Head of caudate nucleus (tissue), 42 donors: ENCODE measurements around the gene UHRF1.
"Not testable (repeated sequence)": the region's sequence is repeated elsewhere in the genome, so short reads cannot be mapped to it uniquely, and the experiment has no call there.

Experiments
- DNase-seq, 42 donors: peaks; one replicate each; pipeline versions ENCODE4 v3.0.0 to v3.0.0-alpha.2; 2020 to 2021; ENCODE audit warnings: mixed read lengths in 7 of 42
- intact Hi-C: fragments of 100-400 bp; cut with DNase I; formaldehyde crosslinking; loops from one replicate; pipeline ENCODE4 v1.15.0; 2022

Gene UHRF1

DNA sequence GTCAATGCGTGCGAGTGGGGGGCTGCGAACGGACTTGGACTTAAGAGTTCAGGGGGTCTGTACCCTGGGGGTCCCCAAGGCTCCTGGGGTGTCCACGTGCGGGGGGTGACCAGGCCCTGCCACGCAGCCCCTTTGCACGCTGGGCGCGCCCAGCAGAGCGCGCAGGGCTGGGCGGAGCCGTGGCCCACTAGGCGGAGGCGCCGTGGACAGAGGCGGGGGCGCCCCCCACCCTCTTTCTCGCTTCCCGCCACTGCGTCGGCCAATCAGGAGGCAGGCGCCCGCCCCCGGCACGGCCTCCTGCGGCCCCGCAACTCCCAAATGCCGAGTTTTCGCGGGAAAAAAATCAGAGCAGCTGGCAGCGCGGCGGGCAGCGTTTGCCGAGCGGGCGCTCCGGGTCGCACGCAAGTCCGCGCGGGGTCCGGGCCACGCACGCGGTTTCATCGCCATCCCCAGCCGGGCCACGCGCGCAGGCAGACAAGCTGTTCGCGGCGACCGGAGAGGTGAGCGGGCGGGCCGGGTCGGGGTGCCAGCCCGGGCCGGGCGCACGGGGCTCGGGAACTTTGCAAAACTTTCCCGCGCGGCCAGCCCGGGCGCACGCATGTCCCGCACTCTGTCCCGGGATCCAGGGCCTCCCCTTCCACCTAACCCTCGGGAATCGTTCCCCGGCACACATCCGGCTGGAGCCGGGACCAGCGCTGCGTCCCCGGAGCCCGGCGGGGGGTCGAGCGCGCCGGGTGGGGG, at the start of gene UHRF1:
Gene UHRF1, plus strand, starts transcription at position 346 of the 741 bp plus-strand sequence. CDS start 1,385 bp downstream, outside the sequence.
- DNase-seq = peak in 4 of 42 donors; percentile 7 to 30 (median 17)
- intact Hi-C loops = no loop called here

DNA sequence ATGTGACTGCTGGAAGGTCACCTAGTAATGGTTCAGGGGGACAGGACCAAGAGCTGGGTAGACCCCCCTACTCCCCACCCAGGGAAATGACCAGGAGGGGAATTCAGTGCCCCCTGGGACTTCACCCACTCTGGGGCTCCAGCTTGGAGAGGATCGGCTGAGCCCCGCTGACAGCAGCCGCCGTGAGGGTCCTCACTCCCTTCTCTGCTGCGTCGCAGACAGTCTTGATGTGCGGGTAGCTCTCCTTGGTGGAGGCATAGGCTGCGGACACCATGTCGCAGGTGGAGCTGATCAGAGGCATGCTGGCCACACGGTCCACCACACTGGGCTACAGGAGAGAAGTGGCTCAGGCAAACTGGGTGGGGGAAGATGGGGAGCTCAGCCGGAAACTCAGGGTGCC, 49.6 kb upstream of the UHRF1 start:
- intact Hi-C loops = no loop called here

DNA sequence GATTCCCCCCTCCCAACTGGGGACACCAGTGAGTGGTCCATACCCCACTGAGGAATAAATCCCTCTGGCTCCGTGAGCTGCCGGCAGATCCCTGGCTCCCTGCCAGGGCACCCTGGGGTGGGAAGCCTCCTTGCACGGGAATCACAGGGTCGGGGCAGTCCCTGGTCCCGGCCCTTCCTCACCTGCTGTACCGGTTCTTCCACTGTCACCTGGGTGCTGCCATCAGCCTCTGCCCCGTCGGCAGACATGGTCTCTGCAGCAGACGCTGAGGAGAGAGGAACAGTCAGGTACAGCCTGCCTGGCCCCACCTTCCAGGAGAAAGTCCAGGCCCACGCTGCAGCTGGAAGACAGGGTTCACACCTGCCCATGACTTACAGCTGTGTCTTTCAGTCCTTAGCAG, 48.2 kb upstream of the UHRF1 start:
- intact Hi-C loops = no loop called here

More for the DNA sequence above, 49.6 kb upstream of the UHRF1 start:
- DNase-seq = no peak

DNA sequence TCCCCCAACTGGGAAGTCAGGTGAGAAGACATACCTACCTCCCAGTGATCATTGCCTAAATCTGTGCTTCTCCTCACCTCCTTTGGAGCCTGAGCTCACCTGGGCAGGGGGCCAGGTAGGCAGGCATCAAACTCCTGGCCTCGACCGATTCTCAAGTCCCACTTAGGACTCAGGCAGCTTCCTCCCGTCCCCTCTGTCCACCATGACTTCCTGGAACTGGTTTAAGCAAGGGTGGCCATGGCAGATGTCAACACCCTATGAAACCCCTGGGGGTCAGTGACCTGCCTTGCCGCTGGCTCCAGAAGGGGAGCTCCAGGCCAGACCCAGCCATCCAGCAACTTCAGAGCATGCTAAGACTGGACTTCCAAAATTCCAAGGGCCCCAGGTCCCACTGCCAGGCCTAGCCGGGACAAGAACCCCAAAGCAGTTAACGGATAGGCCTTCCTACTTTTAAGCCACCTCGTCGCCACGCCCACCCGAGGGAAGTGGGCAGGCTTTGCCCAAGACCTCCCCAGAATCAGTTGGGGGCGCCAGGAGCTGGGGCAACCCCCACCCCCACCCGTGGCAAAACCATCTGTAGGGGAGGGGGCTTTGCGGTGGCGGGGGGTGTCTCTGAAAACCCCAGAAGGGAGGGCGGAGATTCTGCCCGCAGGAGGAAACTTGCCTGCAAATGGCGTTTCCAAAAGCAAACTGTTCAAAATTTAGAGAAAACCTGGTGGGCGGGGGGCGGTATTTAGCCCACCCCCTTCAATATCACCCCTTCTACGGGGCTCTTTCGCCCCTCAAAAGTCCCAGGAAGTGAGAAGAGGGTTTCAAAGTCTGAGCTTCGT, 42.5 kb upstream of the UHRF1 start:
- intact Hi-C loops = no loop called here

More for the DNA sequence above, 48.2 kb upstream of the UHRF1 start:
- no peak for DNase-seq

DNA sequence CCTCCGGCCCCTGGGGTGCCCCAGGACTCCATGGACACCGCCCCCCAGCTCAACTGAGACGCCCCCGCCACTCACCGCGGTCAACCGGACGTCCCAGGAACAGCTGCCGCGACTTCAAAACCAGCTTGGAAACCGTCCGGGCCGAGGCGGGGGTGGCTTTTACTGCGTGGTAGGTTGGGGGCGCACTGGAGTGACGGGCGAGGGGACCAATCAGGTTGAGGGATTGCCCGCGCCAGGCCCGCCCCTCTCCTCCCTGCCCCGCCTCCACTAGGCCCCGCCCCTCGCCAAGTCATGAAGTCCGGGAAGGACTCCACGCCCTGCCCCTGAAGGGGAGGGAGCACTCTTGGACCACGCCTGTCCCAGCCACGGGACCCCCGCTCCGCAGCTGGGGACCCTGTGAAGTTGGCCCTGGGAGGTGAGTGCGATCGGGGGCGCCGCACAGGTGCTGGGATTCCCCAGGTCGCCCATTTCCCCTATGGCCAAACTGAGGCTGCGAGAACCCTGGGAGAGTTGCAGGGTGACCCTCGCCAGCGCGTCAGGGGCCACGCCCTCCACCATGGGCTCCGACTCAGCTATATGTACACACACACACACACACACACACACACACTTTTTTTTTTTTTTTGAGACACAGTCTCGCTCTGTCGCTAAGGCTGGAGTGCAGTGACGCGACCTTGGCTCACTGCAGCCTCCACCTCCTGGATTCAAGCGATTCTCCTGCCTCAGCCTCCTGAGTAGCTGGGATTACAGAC, 41.6 kb upstream of the UHRF1 start, which contains the start of gene PLIN3:
Gene PLIN3, minus strand, starts transcription at position 134 of the 752 bp plus-strand sequence. CDS start 6,273 bp downstream, outside the sequence.
- intact Hi-C loops = no loop called here
- peak; percentile 90 to 98 (median 94) for DNase-seq

More for the DNA sequence above, 42.5 kb upstream of the UHRF1 start:
- peak in 20 of 42 donors; percentile 11 to 58 (median 37) for DNase-seq

DNA sequence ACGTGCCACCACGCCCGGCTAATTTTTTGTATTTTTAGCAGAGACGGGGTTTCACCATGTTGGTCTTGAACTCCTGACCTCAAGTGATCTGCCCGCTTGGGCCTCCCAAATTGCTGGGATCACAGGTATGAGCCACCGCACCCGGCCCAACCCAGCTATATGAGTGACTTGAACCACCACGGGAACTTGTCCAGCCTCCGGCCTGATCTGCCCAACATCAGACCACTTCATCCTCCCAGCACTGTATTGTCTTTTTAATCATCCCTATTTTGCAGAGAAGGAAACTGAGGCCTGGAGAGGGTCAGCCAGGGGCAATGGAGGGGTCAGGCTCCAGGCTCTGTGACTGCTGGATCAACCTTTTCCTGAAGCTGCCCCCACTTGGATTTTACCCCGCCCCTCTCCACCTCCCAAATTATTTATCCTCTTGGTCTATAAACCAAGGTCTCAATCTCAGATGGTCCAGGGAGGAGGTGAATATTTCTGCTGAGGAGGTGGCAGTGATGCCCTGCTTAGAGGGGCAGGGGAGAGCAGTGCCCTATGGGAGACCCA, 40.9 kb upstream of the UHRF1 start:
- intact Hi-C loops = no loop called here
- DNase-seq = no peak

DNA sequence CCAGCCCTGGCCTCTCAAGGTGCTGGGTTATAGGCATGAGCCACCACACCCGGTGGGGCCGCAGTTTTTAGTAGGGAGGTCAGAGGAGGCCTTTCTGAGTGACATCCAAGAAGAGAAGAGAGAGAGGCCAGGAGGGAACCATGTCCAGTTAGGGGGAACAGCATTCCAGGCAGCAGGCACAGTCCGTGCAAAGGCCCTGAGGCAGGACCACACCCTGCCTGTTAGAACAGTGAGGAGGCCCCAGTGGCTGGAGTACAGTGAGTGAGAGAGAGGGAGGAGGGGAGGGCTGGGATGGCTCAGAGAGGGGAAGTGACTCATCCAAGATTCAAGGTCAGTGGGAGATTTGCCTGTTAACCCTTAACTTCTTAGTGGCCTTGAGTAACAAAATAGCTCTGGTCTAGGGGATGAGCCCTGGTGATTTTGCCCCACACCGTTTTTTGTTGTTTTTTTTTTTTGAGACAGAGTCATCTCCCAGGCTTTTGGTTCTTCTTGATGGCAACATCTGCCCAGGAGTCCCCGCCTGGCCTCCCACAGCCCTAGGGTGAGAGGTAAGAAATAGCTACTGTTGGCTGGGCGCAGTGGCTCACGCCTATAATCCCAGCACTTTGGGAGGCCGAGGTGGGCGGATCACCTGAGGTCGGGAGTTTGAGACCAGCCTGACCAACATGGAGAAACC, 39.1 kb upstream of the UHRF1 start:
- intact Hi-C loops = loop anchor here (5.0 kb wide), 1 partner anchor 167 kb away; no protein-coding TSS in a partner anchor
- peak in 2 of 42 donors; percentile 25 to 55 for DNase-seq

DNA sequence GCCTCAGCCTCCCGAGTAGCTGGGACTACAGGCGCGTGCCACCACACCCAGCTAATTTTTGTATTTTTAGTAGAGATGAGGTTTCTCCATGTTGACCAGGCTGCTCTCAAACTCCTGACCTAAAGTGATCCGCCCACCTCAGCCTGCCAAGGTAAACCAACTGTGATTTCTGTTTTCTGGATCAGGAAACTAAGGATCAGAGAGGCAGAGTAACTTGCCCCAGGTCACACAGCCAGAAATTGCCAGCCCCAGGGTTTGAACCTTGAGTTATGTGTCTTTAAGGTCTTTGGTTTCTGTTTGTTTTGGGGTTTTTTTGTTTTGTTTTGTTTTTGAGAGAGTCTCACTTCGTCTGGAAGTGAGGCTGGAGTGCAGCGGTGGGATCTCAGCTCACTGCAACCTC, 37.6 kb upstream of the UHRF1 start:
- no peak for DNase-seq
- intact Hi-C loops = loop anchor here (5.0 kb wide), 1 partner anchor 166 kb away; no protein-coding TSS in a partner anchor

DNA sequence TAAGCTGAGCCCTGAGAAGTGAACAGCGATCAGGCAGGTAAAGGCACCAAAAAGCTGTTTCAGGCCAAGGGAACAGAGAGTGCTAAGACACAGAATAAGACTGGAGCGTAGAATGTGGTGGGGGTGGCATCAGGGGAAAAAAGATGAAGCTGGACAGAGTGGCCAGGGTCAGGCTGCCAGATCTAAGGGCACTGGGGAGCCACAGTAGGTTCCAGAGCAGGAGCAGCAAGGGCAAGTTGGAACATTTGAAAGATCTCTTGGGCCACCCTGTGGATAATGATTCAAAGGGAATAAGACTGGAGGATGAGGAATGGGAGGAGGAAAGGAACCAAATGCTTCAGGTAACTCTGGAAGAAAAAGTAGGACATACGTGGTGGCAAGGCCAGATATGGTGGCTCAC, 35.4 kb upstream of the UHRF1 start:
- intact Hi-C loops = loop anchor here (5.0 kb wide), 1 partner anchor 163 kb away; no protein-coding TSS in a partner anchor
- DNase-seq = no peak

DNA sequence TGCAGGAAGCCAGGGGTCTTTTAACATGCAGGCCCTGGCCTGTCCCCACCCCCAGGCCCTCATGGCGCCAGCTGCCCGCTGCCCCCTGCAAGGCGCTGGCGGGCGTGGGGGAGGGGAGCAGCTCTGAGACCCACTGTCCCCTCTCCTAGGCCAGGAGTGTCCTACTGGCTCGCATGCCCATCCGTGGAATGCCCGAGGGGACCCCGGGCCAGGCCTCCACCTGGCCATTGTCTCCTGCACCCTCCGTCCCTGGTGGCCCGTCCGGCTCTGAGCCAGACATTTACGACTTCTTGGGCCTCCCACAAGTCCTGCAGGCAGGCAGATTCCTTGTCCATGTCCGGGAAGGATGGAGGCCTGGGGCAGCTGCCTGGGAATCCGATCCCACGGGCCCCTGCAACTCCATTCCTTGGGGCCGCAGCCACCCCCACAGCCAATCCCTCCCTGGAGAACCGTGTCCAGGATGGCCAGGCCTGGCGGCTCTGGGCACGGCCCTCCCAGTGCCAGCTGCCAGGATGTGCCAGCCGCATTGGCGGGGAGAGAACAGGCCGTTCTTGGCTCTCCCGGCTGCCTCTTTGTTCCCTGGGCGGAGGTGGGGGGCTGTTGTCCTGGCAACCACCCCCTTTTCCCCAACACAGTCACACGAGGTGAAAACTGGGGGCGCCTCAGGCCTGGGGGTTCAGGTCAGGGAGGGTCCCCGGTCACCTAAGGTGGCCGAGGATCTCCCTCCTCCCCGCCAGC, 31.4 kb upstream of the UHRF1 start:
- peak; percentile 81 to 97 (median 92) for DNase-seq
- intact Hi-C loops = loop anchor here (5.0 kb wide), 1 partner anchor 34 kb away; no protein-coding TSS in a partner anchor

DNA sequence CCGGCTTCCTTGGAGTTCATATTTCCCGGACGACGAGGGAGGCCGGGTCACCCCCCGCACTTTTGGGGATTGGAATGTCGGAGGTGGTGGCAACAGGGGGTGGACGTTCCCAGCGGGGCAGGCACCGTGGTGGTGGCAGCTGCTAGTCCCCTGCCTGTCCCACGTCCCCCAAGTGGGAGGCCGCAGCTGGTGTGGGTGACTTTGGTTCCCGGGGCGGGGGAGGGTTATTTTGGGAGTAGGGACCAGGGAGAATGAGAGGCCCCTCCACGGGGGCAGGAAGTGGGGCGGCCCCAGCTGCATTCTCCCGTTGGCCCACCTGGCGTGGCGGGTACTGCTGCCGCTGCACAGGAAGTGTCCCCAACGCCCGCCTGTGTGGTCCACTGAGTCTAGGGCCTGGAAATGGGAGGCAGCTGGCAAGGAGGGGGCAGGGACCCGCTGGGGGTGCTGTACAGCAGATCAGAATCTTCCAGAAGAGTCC, 30.8 kb upstream of the UHRF1 start:
- intact Hi-C loops = loop anchor here (5.0 kb wide), 1 partner anchor 34 kb away; no protein-coding TSS in a partner anchor
- DNase-seq = peak in 31 of 42 donors; percentile 45 to 84 (median 71)

DNA sequence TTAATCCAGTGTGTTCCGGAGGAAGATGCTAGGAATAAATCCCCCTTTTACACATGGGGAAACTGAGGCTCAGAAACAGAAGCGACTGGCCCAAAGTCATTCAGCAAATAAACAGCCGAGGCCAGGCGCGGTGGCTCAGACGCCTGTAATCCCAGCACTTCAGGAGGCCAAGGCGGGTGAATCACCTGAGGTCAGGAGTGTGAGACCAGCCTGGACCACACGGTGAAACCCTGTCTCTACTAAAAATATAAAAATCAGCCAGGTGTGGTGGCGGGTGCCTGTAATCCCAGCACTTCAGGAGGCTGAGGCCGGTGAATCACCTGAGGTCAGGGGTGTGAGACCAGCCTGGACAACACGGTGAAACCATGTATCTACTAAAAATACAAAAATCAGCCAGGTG, 30.3 kb upstream of the UHRF1 start:
- DNase-seq = no peak
- intact Hi-C loops = loop anchor here (5.0 kb wide), 1 partner anchor 33 kb away; no protein-coding TSS in a partner anchor

DNA sequence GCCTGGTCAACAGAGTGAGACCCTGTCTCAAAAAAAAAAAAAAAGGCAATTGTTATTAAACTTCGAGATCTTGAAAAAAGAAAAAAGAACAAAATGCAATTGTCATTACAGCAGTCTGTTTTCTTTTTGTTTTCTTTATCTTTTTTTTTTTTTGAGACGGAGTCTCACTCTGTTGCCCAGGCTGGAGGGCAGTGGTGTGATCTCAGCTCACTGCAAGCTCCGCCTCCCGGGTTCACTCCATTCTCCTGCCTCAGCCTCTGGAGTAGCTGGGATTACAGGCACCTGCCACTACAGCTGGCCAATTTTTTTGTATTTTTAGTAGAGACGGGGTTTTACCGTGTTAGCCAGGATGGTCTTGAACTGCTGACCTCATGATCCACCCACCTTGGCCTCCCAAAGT, 26.4 kb upstream of the UHRF1 start:
- intact Hi-C loops, DNase-seq: not testable (repeated sequence)

DNA sequence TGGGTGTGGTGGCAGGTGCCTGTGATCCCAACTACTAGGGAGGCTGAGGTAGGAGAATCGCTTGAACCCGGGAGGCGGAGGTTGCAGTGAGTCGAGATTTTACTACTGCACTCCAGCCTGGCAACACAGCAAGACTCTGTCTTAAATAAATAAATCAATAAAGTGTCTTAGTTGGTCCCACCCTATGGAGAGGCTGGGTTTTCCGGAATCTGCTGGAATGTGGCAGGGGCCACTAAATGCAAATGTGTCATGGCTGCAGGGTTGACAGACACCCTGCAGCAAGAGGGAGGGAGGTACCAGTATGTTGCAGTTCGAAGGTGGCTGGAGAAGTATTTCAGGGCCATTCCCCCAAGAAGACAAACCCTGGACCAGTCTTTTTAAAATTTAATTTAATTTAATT, 24.3 kb upstream of the UHRF1 start:
- intact Hi-C loops, DNase-seq: not testable (repeated sequence)

DNA sequence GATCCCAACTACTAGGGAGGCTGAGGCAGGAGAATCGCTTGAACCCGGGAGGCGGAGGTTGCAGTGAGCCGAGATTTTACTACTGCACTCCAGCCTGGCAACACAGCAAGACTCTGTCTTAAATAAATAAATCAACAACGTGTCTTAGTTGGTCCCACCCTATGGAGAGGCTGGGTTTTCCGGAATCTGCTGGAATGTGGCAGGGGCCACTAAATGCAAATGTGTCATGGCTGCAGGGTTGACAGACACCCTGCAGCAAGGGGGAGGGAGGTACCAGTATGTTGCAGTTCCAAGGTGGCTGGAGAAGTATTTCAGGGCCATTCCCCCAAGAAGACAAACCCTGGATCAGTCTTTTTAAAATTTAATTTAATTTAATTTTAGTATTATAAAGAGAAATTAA, 21.5 kb upstream of the UHRF1 start:
- intact Hi-C loops, DNase-seq: not testable (repeated sequence)

DNA sequence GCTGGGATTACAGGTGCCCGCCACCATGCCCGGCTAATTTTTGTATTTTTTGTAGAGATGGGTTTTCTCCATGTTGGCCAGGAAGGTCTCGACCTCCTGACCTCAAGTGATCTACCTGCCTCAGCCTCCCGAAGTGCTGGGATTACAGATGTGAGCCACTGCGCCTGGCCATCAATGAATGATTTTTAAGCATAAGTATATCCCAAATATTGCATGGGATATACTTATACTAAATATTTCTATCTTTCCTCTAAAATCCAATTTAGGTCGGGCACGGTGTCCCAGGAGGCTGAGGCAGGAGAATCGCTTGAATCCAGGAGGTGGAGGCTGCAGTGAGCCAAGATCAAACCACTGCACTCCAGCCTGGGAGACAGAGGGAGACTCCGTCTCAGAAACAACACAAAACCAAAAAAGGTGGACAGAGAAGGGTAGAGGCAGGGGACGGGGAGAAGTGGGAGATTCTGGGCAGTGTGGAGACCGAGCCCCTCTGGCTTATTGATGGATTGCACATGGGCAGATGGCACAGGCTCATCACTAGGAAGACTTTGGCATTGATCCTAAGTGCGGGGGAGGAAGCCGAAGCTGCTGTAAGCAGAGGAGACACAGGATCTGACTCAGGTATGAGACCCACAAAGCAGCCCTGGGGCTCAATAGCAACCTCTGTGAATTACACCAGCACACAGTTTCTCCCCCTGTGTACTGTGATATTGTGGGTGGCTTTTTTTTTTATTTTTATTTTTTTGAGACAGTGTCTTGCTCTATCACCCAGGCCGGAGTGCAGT, 20.1 kb upstream of the UHRF1 start:
- DNase-seq = no peak
- intact Hi-C loops = no loop called here
